Measurements from ENCODE around the gene ADAMTS3.

The ADAMTS3 gene

GRCh38 chr4:72558655-72559054, 10.4 kb downstream of the ADAMTS3 start:
- TF ChIP-seq CSDC2 (CRISPR knock-in tag; IDR thresholded peaks at IDR 0.05): no peak
- TF ChIP-seq BACH2 (CRISPR knock-in tag; IDR thresholded peaks at IDR 0.05; ENCODE audit: borderline replicate concordance): no peak
- TF ChIP-seq ZFP30 (CRISPR knock-in tag; IDR thresholded peaks at IDR 0.05): no peak
- no peak for TF ChIP-seq ZNF70 (CRISPR knock-in tag; IDR thresholded peaks at IDR 0.05)
- TF ChIP-seq TCF4 (CRISPR knock-in tag; IDR thresholded peaks at IDR 0.05; ENCODE audit: borderline replicate concordance): no peak
- TF ChIP-seq ZFP3 (CRISPR knock-in tag; IDR thresholded peaks at IDR 0.05): no peak
- no peak for TF ChIP-seq ZNF8 (CRISPR knock-in tag; IDR thresholded peaks at IDR 0.05)
- TF ChIP-seq ESRRG (CRISPR knock-in tag; IDR thresholded peaks at IDR 0.05): no peak
- no peak for TF ChIP-seq CREB5 (CRISPR knock-in tag; IDR thresholded peaks at IDR 0.05; ENCODE audit: low read depth)
- no peak for TF ChIP-seq RARB (CRISPR knock-in tag; IDR thresholded peaks at IDR 0.05)

GRCh38 chr4:72557021-72557420, 12.0 kb downstream of the ADAMTS3 start:
- no peak for ATAC-seq
- no peak for TF ChIP-seq ZNF8 (CRISPR knock-in tag; IDR thresholded peaks at IDR 0.05)
- no peak for TF ChIP-seq TOX (CRISPR knock-in tag; IDR thresholded peaks at IDR 0.05; ENCODE audit: borderline replicate concordance)
- TF ChIP-seq POU6F1 (CRISPR knock-in tag; IDR thresholded peaks at IDR 0.05; ENCODE audit: borderline replicate concordance, low read depth): no peak
- no peak for TF ChIP-seq ESRRG (CRISPR knock-in tag; IDR thresholded peaks at IDR 0.05)
- no peak for TF ChIP-seq ISL1 (CRISPR knock-in tag; IDR thresholded peaks at IDR 0.05)
- TF ChIP-seq SNAI2 (CRISPR knock-in tag; IDR thresholded peaks at IDR 0.05): no peak
- no peak for TF ChIP-seq OSR1 (CRISPR knock-in tag; IDR thresholded peaks at IDR 0.05)
- TF ChIP-seq RARB (CRISPR knock-in tag; IDR thresholded peaks at IDR 0.05): no peak
- no peak for TF ChIP-seq ZNF70 (CRISPR knock-in tag; IDR thresholded peaks at IDR 0.05)
- no peak for TF ChIP-seq TSHZ2 (CRISPR knock-in tag; IDR thresholded peaks at IDR 0.05)
- no peak for TF ChIP-seq CSRNP3 (CRISPR knock-in tag; IDR thresholded peaks at IDR 0.05)
- TF ChIP-seq ZFP30 (CRISPR knock-in tag; IDR thresholded peaks at IDR 0.05): no peak
- TF ChIP-seq ZFP3 (CRISPR knock-in tag; IDR thresholded peaks at IDR 0.05): no peak
- TF ChIP-seq CSDC2 (CRISPR knock-in tag; IDR thresholded peaks at IDR 0.05): no peak
- no peak for TF ChIP-seq ZNF565 (CRISPR knock-in tag; conservative IDR thresholded peaks at IDR 0.05; ENCODE audit: low read depth)
- TF ChIP-seq PATZ1 (CRISPR knock-in tag; IDR thresholded peaks at IDR 0.05; ENCODE audit: borderline replicate concordance): no peak
- TF ChIP-seq CREB5 (CRISPR knock-in tag; IDR thresholded peaks at IDR 0.05; ENCODE audit: low read depth): no peak

More at GRCh38 chr4:72558655-72559054, 10.4 kb downstream of the ADAMTS3 start:
- no peak for ATAC-seq

- no peak for ATAC-seq
- no peak for TF ChIP-seq ESRRG (CRISPR knock-in tag; IDR thresholded peaks at IDR 0.05)
- no peak for TF ChIP-seq TSHZ2 (CRISPR knock-in tag; IDR thresholded peaks at IDR 0.05)
- TF ChIP-seq ZC3H10 (CRISPR knock-in tag; IDR thresholded peaks at IDR 0.05): no peak
- TF ChIP-seq CREB5 (CRISPR knock-in tag; IDR thresholded peaks at IDR 0.05; ENCODE audit: low read depth): no peak
- no peak for TF ChIP-seq TCF4 (CRISPR knock-in tag; IDR thresholded peaks at IDR 0.05; ENCODE audit: borderline replicate concordance)
- TF ChIP-seq RARB (CRISPR knock-in tag; IDR thresholded peaks at IDR 0.05): no peak
- no peak for TF ChIP-seq OSR1 (CRISPR knock-in tag; IDR thresholded peaks at IDR 0.05)
These were observed 13.6 kb downstream of the ADAMTS3 start for GRCh38 chr4:72555377-72555831.

All from SK-N-SH treated with all-trans-retinoic acid at 6 μM for 48 hours (cell line).